CD4-positive, alpha-beta T cell treated with Interleukin-15 for 1 hour (primary cell): ENCODE measurements around the gene CBX8.
"Not testable (repeated sequence)": the region's sequence is repeated elsewhere in the genome, so short reads cannot be mapped to it uniquely, and the experiment has no call there.

ENCODE experiments used
- DNase-seq: peaks from one replicate; pipeline ENCODE4 v3.0.0-alpha.2; 2020

The CBX8 gene

DNA sequence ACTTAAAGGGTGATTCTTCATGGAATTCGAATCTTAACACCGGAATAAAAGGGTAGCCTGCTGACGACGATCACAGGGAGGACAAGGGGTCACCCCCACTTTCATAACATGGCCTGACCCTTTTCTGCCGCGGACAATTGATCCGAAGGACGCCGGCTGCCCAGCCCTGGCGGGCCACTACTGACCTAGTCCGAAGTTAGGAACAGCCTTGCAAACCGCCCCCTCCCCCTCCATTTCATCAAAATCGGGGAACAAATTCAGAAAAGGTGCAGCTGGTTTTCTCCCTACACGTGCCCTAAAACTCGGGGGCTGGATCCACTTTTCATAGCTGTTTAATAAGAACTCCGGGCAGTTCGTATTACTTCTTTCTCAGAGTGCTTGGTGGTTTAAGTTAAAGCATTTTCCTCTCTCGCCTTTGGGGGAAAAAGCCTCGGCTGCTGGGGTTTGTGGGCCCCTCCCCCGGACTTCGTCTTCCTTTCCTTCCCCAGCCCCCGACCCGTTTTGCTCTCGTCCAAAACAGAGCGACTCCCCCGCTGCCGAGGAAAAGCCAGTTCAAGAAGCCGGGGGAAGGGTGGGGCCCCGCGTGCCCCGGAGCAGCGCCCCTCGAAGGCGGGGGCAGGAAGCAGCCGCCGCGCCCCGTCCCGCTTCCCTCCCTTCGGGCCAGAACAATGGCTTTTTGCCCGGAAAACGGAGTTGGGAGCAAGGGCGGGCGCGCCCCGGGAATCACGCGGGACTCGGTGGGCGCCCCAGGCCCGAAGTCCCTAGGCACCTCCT, 19.6 kb downstream of the CBX8 start:
- DNase-seq: no peak

DNA sequence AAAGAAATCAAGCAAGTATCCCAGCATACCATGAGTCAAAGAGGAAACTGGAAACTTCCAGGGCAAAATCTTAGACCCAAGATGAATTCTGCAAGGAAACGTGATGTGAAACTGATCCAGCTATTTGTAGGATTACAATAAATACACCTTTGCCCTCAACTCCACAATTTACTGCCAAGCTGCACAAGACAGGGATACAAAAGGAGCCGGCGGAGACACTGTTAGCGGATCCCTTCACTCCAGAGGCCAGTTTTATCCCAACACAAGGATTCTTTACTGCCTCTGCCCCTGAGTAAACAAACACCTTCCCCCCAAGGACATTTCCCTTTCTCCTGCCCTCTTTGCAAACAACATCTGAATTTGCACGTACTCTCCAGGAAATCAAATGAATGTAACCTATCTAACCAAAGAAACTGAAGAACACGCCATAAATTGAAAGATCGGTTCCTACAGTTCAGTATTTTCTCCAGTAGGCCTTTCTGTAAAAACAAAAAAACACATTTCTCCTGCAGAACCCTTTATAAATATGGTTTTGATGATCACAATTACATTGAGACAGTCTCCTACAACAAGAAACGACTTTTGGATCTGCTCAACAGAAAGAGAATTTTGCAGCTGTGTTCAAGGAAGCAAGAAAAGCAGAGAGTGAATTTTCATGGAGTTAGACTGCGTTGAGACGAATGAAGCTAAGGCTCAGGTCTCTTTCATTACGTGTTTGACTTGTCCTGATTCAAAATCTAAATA, 20.3 kb downstream of the CBX8 start:
- no peak for DNase-seq

DNA sequence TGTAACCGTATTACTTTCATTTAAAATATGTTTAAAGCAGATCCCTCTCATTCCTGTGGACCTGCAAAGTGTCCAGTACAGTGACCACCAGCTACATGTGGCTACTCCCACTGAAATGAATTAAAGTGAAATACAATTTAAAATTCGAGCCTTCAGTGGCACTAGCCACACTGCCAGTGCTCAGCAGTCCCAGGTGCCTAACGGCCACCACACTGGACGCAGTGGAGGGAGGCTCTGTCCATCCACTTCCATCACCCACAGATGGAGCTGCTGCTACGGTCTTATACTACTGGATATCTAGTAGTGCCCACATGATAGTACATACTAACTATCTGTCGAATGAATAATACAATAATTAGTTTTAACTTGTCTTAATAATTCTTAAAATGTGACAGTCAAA, 21.2 kb downstream of the CBX8 start:
- DNase-seq: no peak

DNA sequence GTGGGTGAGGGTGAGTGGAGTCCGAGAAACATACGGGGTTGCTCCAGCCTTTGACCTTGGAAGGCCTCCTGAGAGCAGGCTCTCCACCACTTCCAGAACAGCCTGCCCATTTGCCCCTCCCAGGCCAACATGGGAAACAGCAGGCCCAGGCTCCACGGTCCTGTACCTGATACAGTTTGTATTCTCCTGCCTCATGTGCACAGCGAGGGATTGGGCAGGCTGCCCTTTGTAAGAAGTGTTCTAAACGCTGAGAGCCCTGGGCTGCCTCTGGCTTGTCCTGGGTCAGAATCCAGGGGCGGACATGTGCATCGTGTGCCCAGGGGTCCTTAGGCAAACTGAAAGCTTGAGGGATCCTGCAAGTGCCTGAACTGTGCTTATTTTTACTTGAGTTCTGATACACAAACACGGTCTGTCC, 22.3 kb downstream of the CBX8 start:
- DNase-seq: no peak

DNA sequence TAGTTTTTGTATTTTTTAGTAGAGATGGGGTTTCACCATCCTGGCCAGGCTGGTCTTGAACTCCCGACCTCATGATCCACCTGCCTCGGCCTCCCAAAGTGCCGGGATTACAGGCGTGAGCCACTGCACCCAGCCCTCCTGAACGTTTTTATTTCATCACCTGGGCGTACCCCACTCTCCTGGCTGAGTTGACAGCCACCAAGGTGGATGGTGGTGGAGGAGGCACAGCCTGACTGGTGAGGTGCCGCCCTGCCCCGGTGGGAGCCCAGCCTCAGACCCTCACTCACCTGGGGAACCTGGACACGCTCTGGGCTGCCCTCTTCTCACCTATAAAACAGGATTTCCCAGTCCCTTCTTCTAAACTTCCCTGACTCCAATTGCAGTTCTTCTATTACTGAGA, 24.2 kb downstream of the CBX8 start:
- DNase-seq: not testable (repeated sequence)

- DNase-seq: no peak
Measured at GRCh38 chr17:79771276-79771675, 25.6 kb downstream of the CBX8 start.

GRCh38 chr17:79769570-79770506, 27.0 kb downstream of the CBX8 start:
- no peak for DNase-seq

GRCh38 chr17:79765708-79766107, 31.2 kb downstream of the CBX8 start:
- no peak for DNase-seq

DNA sequence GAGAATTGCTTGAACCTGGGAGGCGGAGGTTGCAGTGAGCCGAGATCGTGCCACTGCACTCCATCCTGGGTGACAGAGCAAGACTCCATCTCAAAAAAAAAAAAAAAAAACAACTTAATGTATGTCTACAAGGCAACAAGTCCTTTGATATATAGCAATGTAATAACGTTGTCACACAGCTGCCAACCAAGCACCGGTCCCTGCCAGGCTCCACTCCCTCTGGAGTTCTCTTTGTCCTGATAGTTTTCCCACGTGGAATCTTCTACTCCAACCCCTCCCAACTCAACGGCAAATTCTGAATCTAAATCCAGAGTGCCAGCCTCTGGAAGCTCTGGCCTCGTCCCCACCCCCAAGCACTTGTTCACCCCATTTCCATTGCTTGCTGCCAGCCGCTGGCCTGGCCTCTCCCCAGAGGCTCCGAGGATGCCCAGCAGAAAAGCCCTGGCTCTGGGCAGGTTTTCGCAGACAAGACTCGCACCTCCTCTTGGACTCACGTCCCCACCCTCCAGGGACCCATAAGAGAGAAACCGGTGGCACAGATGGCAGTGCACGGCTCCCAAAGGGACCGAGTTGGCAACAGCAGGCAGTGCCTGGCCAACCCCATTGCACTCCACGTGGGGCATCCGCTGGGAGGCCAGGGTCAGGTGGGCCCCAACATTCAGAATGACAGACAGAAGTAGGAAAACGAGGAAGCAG, 34.8 kb downstream of the CBX8 start:
- no peak for DNase-seq

DNA sequence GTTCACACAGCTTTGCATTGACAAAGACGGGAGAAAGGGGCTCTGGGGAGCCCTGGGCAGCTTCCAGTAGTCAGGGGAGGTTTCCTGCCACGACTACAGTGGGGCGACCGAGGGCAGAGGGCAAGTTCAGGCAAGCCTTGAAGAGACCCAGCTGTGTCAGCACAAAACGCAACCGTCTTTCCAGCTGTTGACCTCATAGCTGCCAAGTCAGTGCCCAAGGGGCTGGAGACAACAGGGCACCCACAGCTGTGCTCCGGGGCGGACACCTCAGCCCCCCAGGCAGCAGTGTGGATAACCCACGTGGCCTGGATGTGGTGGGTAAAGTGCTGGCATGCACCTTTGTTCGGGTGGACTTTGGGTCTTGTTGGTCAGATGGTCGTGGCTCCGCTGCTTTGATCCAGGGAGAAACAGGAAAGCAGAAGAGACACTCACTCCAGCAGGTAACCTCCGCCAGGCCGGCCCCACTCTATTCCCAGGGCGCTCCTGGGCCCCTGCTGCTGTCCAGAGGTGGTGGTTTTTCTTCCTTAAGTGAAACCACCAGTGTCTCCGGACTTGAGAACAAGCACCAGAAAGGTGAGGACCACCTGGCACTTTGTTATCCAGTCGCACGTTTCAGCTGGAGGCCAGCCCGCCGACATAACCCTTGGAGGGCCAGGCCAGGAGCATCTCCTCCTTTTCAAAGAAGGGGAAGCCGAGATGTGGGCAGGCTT, 36.5 kb downstream of the CBX8 start:
- no peak for DNase-seq

GRCh38 chr17:79758271-79758670, 38.6 kb downstream of the CBX8 start:
- no peak for DNase-seq

GRCh38 chr17:79757140-79757745, 39.6 kb downstream of the CBX8 start:
- no peak for DNase-seq

GRCh38 chr17:79755591-79755990, 41.3 kb downstream of the CBX8 start:
- no peak for DNase-seq

GRCh38 chr17:79754903-79755302, 42.0 kb downstream of the CBX8 start:
- DNase-seq: not testable (repeated sequence)

GRCh38 chr17:79754370-79754769, 42.5 kb downstream of the CBX8 start:
- no peak for DNase-seq

DNA sequence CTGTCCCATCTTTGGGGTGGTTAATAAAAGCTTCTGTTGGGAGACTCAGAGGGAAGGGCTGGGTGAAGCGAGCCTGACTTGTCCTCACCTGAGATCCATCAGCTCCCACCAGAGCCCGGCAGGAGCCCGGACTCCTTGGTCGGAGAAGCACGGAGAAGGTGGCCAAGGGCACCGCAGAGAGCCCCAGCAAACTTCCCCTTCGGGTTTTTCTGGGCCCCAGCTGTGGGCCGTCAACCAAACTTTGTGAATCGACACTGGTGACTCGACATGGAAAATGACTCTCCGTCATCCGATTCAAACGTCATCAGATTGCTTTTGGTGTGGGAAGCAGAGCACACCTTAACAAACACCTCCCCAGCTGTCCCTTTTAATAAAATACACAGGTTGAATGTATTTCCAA, 44.7 kb downstream of the CBX8 start:
- no peak for DNase-seq

GRCh38 chr17:79750650-79751545, 46.0 kb downstream of the CBX8 start:
- no peak for DNase-seq

DNA sequence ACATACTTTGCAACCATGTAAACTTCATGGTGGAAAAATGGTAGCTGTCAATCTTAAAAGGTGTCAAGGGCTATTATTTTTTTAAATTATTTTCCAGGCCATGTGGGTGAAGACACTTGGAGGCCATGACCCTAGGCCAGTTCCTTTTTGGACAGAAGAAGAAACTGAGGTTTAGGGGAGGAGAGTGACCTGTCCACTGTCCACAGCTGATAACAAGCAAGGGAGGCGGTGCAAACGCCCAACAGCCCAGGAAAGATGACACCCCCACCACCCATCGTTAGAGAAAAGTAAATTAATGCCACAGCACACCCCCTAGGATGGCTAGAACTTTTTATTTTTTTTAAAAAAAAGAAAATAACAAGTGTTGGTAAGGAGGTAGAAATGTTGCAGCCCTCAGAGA, 46.9 kb downstream of the CBX8 start:
- no peak for DNase-seq

- DNase-seq: no peak
Measured at GRCh38 chr17:79749156-79749815, 47.6 kb downstream of the CBX8 start.
